SK-N-DZ (cell line): ENCODE data around the gene TSPAN2.
"Not testable (repeated sequence)": the region's sequence is repeated elsewhere in the genome, so short reads cannot be mapped to it uniquely, and the experiment has no call there.

Experiments
- DNase-seq: peaks from one replicate; pipeline ENCODE4 v3.0.0-alpha.2; 2015; ENCODE audit warnings: low spot score

Gene TSPAN2

DNA sequence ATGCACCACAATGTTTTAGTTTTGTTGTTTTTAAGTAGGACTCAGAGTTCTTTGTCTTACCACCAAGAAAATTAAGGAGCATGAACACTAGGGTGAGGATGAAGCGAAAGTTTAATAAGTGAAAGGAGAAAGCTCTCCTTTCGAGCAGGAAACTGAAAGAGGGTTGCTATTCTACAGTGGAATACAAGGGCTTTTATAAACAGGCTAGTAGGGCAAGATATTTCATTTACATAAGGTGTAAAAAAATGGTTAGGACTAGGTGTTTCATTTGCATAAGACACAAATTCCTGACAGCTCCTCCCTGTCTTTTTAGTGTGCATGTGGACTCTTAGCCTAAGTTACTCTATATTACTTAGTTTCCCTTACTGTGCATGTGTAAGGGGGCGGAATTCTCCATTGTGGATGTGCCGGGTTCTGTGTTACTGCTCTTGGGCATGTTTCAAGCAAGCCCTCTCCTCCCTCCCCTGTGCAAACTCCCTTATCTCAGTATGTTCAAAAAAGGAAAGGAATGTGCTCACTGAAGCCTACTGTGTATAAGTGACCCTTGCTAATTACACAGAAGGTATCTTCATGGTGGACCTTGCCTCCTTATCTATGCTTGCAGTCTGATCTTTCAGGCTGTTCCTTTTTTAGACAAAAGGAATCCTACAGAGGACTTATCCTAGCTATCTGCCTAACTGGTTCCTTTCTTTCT, 52.3 kb downstream of the TSPAN2 start:
- no peak for DNase-seq

DNA sequence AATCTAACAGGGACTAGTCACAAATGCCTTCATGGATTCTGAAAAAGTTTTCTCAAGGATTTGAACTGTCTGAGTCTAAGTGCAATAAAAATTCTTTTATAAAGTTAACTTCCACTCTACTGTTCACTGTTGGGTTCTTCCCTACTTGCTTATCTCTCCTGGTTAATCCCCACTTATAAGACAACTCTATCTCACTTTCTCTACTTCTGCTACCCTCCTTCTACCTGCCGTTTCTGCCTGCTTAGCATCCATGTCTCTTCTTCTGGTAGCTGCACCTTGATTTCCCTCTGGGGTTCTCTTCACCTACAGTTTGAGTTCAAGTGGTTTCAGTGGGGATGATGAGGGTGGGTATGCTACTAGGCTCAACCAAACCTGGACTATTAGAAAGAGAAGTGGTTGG, 53.7 kb downstream of the TSPAN2 start:
- no peak for DNase-seq

DNA sequence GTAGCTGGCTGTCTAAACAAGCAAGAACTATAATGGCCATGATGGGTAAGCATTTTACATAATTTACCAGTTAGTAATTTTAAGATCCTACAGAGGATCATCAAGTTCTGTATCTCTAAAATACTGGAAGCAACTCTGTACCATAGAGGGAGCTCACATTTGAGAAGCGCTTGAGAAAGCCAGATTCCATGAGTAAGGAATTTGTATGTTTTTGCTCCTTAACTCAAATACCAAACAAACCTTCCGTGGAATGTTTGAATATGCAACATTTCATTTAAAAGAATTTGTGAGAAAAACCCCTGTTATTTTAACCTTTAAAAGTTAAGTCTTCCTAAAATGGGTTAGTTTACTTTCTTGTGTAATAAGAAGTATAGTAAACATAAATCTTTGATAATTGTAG, 57.7 kb downstream of the TSPAN2 start:
- no peak for DNase-seq

DNA sequence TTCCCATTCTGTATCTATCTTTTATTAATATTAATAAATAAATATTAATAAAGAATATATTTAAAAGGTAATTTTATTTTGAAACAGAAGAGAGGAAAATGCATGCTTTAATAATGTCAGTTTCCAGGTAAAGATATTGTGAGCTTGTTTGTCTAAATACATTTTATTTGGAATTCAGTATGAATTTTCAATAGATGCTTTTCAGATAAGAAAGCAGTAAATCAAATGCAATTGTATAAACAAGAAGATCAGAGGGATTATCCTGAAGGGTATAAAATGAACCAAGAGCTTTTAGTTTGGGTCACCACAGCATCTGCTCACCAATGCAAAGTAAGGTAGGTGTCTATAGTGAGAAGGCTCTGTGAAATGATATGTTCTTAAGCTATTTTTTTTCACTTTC, 59.8 kb downstream of the TSPAN2 start, which contains the start of gene TSHB:
TSS of gene TSHB (plus strand) at position 301 of the 400 bp plus-strand sequence. CDS start 3,537 bp downstream, outside the sequence.
- DNase-seq, result no peak

DNA sequence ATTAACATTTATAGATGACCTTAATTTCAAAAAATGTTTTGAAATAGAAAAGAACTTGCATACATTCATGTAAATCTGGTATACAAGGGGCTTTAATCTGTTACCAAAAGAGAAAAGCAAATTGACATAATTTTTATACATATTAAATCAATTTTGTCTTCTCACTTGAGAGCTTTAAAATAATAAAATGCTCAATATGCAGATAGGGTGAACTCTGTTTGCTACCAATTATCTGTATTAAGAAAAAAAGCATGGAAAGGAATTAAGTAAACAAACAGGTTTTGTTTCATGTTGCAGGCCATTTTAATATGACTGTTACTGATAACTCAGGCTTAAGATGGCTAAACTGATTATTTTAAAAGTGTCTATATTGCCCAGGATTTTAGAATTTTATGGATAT, 65.7 kb downstream of the TSPAN2 start:
- no peak for DNase-seq

DNA sequence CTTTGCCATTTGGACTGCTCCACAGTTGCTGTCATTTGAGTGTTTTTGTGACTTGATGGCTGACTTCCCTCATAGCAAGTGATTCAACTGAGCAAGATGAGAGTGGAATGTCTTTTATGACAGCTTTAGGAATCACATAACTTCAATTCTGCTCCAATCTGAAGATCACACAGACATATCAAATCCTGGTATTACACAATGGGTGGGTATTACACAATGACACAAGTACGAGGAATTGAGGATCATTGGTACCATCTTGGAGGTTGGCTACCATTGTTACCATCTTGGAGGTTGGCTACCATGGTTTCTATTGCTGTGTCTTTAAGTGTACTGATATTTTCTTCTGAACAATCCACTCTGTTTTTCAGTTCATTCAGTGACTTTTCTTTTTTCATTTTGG, 68.2 kb downstream of the TSPAN2 start:
- no peak for DNase-seq

DNA sequence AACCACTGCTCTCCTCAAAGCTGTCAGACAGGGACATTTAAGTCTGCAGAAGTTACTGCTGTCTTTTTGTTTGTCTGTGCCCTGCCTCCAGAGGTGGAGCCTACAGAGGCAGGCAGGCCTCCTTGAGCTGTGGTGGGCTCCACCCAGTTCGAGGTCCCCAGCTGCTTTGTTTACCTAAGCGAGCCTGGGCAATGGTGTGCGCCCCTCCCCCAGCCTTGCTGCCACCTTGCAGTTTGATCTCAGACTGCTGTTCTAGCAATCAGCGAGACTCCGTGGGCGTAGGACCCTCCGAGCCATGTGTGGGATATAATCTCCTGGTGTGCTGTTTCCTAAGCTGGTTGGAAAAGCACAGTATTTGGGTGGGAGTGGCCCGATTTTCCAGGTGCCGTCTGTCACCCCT, 69.8 kb downstream of the TSPAN2 start:
- not testable (repeated sequence) for DNase-seq

DNA sequence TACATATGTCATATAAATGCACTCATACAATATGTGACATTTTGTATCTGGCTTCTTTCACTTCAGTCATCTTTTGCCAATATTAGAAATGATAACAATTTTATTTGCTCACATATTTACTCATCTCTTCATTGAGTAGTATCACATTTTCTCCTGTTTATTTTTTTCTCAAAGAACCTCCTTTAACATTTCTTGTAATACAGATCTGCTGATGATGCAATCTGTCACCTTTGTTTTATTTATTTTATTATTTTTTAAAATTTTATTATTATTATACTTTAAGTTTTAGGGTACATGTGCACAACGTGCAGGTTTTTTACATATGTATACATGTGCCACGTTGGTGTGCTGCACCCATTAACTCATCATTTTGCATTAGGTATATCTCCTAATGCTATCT, 75.5 kb downstream of the TSPAN2 start:
- no peak for DNase-seq

DNA sequence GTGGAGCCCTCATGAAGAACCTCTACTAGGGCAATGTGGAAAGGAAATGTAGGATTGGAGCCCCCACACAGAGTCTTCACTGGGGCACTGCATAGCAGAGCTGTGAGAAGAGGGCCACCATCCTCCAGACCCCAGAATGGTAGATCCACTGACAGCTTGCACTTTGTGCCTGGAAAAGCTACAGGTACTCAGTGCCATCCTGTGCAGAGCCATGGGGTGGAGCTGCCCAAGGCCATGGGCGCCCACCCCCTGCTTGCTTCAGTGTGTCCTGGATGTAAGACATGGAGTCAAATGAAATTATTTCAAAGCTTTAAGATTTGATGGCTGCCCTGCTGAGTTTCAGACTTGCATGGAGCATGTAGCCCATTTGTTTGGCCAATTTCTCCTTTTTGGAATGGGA, 76.9 kb downstream of the TSPAN2 start:
- DNase-seq, result no peak

DNA sequence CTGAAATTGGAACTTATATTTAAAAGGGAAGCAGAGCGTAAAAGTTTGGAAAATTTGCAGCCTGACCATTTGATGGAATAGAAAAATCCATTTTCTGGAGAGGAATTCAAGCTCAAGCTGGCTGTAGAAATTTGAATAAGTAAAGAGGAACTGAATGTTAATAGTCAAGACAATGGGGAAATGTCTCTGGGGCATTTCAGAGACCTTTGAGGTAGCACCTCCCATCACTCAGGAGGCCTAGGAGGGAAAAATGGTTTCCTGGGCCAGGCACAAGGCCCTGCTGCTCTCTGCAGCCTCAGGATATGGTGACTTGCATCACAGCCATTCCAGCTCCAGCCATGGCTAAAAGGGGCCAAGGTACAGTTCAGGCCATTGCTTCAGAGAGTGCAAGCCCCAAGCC, 77.3 kb downstream of the TSPAN2 start:
- DNase-seq, result no peak

DNA sequence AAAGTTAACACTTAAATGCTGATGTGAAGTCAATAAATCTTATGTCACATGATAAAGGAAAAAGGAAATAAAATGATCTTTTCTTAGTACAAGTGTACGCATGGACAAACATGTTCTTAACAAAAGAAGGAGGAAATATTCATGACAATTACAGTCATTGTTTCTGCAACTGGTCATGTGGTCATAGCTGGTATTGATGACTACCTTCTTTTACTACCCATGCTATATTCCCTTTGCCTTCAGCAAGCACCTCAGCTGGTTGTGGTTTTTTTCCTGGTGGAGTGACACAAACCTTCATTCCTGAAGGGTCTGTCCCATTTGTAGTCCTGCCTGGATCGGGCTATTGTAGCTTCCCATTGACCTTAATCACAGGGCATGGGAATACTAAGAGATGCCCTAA, 83.1 kb downstream of the TSPAN2 start:
- no peak for DNase-seq
